Stimulated activated CD8-positive, alpha-beta memory T cell treated with anti-CD3 and anti-CD28 coated beads, Interleukin-15, amount 100 ng/mL, for 24 hours (primary cell): ENCODE measurements around the gene PRKG1.
"Not testable (repeated sequence)": the region's sequence is repeated elsewhere in the genome, so short reads cannot be mapped to it uniquely, and the experiment has no call there.

Source experiments
- DNase-seq: peaks from one replicate; pipeline ENCODE4 v3.0.0-alpha.2; 2020; ENCODE audit warnings: low read depth

Gene PRKG1

GRCh38 chr10:52121688-52122087, 1047.4 kb downstream of the PRKG1 start:
- DNase-seq, result no peak

DNA sequence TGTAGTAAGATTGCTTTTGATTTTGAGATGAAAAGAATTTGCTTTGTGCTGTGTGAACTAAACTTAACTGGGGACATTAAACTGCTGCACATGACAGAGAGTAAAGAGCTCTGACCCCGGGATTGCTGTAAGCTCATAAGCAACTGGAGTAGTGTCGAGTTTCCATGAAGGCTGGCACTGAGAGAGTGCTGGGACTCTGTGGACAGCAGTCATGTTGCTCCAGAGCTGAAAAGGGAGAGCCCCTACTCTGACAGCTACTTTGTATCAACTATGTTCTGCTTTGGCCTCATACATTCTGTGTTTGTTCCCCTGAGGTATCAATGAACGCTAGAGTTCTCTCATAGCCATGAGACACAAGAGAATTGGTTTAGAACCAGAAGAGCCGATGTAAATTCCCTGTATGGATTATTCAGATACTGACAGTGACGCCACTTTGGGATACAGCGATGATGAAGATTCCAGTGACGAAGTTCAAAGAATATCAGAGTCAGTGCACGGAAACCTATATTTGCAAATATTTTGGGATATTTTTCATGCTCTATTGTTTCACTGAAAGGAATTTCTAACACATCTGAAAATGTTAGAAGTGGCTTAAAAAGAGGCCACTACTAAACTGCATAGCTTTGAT, 1053.9 kb downstream of the PRKG1 start:
- no peak for DNase-seq

GRCh38 chr10:52129410-52130178, 1055.3 kb downstream of the PRKG1 start:
- no peak for DNase-seq

DNA sequence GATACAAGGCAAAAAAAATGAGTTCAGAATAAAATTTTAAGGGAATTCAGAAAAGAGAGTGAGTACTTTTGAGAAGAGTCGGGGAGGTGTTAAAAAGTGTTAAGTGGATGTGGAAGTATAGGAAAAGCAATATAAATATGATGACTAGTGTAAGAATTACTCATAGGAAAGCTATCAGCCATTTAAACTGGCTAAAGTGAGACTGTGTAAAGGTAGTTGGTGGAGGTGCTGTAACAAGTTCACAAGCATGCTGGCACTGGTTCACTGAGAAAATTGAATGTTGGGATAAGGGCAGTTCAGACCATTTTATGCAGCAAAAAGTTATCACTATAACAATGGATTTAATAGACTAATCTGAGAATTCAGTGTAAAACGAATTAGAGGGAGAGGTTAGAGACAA, 1060.8 kb downstream of the PRKG1 start:
- no peak for DNase-seq

GRCh38 chr10:52136921-52137320, 1062.6 kb downstream of the PRKG1 start:
- no peak for DNase-seq

DNA sequence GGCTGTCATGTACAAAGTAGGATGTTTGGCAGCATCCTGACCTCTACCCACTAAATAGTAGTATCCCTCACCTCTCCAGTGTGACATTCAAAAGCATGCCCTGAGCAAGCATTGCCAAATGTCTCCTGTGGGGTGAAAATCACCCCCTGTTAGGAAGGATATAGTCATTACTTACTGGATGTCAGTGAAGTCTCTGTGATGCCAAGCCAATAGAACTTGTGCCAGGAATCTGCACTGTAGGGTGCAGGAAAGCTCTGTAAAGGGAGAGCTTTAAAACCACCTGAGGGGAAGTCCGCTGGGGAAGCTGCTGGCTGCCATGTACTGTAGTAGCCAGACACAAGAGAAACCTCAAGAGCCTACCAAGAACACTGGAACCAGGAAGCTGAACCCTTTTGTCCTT, 1069.1 kb downstream of the PRKG1 start:
- DNase-seq, result no peak

GRCh38 chr10:52145636-52146035, 1071.3 kb downstream of the PRKG1 start:
- no peak for DNase-seq

DNA sequence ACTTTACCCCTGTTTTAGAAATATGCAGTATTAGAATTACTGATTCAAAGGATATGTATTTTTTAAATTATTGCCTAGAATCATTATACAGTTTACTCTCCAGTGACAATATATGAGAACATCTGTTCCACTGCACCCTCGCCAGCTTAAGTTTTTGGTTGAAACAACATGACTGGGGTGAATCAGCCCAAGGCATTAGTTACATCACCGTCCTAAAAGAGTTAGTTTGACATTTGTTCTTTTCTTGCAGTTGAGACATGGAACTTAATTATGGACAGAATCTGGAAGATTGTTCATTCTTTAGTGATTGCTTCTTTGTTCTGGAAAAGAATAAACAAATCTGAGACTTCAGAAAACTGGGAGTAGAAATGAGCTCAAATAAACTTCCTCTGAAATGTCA, 1072.5 kb downstream of the PRKG1 start:
- no peak for DNase-seq

- DNase-seq, result no peak
These were observed 1096.5 kb downstream of the PRKG1 start for GRCh38 chr10:52170776-52171175.

DNA sequence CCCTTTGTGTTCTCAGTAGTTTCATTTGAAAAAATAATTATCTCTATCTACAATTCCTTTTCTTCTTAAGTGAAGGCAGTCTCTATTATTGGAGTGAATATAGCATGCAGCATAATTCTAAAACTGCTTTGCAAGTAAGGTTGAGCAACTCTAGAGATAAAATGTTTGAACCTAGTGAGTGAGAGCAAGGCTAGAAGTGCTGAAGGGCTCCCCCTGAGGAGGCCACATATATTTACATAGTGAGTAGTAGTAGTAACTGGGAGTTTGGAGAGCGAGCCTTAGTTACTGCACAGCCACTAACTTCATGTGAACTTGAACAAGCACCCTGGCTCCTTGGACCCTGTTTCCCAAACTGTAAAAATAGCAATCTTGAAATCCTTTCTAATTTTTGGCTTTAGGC, 1098.3 kb downstream of the PRKG1 start:
- no peak for DNase-seq

DNA sequence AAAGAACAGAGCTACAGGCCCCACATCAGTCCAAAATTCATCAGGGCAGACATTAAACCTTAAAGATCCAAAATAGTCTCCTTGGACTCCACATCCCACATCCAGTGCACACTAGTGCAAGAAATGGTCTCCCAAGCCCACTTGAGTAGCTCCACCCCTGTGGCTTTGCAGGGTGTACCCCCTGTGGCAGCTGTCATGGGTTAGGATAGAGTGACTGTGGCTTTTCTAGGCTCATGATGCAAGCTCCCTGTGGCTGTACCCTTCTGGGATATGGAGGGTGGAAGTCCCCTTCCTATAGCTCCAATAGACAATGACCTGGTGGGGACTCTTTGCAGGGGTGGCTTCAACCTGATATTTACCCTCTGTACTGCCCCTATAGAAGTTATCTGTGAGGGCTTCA, 1111.0 kb downstream of the PRKG1 start:
- no peak for DNase-seq

GRCh38 chr10:52187521-52188258, 1113.4 kb downstream of the PRKG1 start:
- no peak for DNase-seq

DNA sequence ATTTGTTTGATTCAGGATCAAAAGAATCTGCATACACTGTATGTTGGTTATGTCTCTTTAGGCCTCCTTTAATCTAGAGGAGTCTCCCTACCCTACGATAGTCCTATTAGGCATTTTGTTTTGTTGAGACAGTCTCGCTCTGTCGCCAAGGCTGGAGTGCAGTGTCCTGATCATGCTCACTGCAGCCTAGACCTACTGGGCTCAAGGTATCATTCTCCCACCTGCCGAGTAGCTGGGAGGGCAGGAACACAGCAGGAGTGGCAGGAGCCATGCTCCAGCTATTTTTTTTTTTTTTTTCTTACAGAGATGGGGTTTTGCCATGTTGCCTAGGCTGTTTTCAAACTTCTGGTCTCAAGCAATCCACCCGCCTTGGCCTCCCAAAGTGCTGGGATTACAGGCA, 1116.8 kb downstream of the PRKG1 start:
- DNase-seq, result no peak

- no peak for DNase-seq
These were observed 1119.9 kb downstream of the PRKG1 start for GRCh38 chr10:52194191-52194590.

- no peak for DNase-seq
These were observed 1120.4 kb downstream of the PRKG1 start for GRCh38 chr10:52194716-52195115.

DNA sequence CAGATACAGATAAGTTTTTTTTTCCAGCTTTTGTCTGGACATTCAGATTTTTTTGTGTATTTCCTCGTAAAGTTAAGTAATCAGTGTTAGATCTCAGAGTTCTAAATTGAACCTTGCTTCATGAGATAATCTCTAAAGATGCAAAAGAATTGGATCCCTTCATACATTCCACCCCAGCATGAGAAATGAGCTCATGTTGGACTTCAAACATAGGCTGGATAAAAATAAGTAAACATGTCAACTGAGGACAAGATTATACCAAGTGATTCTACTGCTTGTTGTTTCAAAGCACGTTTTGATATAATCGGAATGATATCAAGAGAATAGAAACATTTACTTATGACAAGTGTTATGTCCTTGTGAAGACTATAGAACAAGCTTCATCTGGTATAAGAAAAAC, 1122.8 kb downstream of the PRKG1 start:
- DNase-seq, result no peak

- no peak for DNase-seq
These were observed 1124.3 kb downstream of the PRKG1 start for GRCh38 chr10:52198540-52198939.

DNA sequence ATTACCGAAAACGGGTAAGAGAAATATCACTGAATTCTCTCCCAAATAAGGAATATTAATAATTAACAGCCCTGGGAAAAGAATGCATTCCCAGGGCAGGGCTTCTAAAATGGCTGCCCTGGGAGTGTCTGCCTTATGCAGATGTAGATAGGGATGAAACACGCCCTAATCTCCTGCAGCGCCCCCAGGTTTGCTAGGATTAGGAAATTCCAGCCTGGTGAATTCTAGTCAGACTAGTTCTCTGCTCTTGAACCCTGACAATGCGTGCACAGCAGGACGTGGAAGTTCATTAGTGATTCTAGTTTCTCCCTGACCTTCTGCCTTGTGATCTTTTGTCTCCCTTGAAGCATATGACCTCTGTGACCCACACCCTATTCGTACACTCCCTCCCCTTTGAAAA, 1130.6 kb downstream of the PRKG1 start:
- not testable (repeated sequence) for DNase-seq

GRCh38 chr10:52208365-52208764, 1134.1 kb downstream of the PRKG1 start:
- no peak for DNase-seq

DNA sequence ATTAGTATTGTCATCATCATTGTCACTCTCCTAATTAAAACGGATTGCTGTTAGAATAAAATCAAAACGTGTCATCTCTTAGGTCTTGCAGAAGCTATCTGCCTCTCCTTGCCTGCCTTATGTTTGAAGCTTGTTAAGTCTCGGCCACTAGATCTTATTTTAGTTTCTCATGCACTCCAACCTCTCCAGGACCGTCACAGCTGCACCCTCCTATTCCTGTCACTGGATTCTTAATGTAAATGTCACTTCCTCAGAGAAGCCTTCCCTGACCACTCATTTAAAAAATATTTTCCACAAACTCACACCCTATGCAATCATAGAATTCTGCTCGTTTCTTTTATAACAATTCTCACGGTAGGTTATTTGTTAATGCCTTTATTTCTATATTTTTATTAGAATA, 1135.9 kb downstream of the PRKG1 start:
- DNase-seq, result no peak

GRCh38 chr10:52212062-52212461, 1137.8 kb downstream of the PRKG1 start:
- DNase-seq, result no peak

DNA sequence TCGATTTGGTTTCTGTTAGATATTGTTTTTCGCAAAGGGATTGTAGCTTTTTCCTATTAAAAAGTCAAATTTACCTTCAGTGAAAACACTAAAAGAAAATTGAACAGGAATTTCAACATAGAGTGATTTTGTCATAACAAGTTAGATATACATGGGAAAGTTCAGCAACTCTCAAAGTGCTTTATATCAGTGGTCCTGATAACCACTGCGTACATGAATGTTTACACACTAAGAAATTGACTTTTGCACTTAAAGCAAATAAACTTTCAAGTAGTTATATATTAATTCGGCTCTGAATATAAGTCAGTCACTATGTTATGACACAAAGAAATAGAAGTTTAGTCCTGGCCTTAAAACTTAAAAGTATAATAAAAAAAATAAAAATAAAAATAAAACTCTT, 1138.5 kb downstream of the PRKG1 start:
- no peak for DNase-seq

DNA sequence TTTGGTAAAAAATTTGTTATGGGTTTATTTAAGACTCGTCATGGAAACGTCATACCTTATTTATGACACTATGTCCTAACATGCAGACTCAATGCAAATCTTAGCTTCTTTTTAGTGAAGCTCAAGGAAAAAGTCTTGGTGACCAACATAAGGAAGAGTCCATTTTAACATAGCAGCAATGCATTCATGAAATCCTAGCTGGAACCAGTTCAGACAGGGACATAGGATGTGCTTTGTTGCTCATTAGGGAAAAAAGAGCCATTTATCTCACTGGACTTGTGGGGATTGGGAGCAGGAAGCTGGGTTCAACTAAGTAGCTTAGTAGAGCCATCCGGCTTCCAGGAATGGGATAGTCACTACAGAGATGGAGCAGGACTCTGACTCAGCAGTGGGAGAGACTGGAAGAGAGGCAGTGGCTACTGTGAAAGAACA, 1139.0 kb downstream of the PRKG1 start:
- no peak for DNase-seq
